ENCODE measurements around the gene DUSP22.

GRCh38 chr6:323730-324088 is 31.4 kb downstream of the DUSP22 start:
- no peak for TF ChIP-seq REST (IDR thresholded peaks at IDR 0.05; ENCODE audit: low read depth, low read length)
- no peak for TF ChIP-seq CTCF (IDR thresholded peaks at IDR 0.05)
- no peak for TF ChIP-seq RFX5 (IDR thresholded peaks at IDR 0.05; ENCODE audit: low read length)
- TF ChIP-seq SMC3 (IDR thresholded peaks at IDR 0.05; ENCODE audit: low read depth, low read length) = no peak
- no peak for TF ChIP-seq ELF1 (IDR thresholded peaks at IDR 0.05)
- no peak for TF ChIP-seq CHD2 (IDR thresholded peaks at IDR 0.05; ENCODE audit: low read length, partially characterized antibody)
- TF ChIP-seq MEF2A (IDR thresholded peaks at IDR 0.05; ENCODE audit: borderline replicate concordance, low read depth) = no peak
- TF ChIP-seq JUND (IDR thresholded peaks at IDR 0.05) = no peak
- TF ChIP-seq EP300 (IDR thresholded peaks at IDR 0.05; ENCODE audit: borderline replicate concordance in 1 of 2, low read depth in 1 of 2, low read length in 1 of 2) = no peak
- TF ChIP-seq FOXM1 (IDR thresholded peaks at IDR 0.05; ENCODE audit: low read depth) = no peak
- TF ChIP-seq EZH2phosphoT487 (IDR thresholded peaks at IDR 0.05; ENCODE audit: borderline replicate concordance, low read depth) = no peak
- no peak for TF ChIP-seq SIN3A (IDR thresholded peaks at IDR 0.05; ENCODE audit: borderline replicate concordance, low read depth, low read length)
- no peak for TF ChIP-seq TCF12 (IDR thresholded peaks at IDR 0.05)
